Sciatic nerve (tissue), 2 donors: ENCODE measurements around the gene PRSS58. TPM values are rescaled to one million over a fixed set of nuclear protein-coding genes. Genes with fewer than 3 reads are reported as not detected.

Experiments used
- ATAC-seq: fragments of 200-7000 bp; cut with Tn5 transposase; one replicate; pipeline ENCODE4 v1.9.1; 2020; ENCODE audit warnings: mild to moderate bottlenecking, moderate library complexity
- DNase-seq: peaks from one replicate; pipeline ENCODE4 v3.0.0-alpha.2; 2020; ENCODE audit warnings: low spot score
- intact Hi-C: fragments of 100-400 bp; cut with DNase I; formaldehyde crosslinking; loops from one replicate; pipeline ENCODE4 v1.14.2; 2022
- total RNA-seq: library from RNA; stranded (reverse); fragmentation: NEBNext Ultra II Directional; extraction: Animal tissue kit (Norgen Biotek cat#: 25700); gene quantifications from one replicate; pipeline ENCODE4 v1.2.1, GENCODE V29; 2021
- donor health status: DM: no; HTN: no; CAD: no.
- donor health status: DM: no; HTN: no; CAD: no.

The PRSS58 gene
- total RNA-seq, 1 donor from 2014 or later: not detected

DNA sequence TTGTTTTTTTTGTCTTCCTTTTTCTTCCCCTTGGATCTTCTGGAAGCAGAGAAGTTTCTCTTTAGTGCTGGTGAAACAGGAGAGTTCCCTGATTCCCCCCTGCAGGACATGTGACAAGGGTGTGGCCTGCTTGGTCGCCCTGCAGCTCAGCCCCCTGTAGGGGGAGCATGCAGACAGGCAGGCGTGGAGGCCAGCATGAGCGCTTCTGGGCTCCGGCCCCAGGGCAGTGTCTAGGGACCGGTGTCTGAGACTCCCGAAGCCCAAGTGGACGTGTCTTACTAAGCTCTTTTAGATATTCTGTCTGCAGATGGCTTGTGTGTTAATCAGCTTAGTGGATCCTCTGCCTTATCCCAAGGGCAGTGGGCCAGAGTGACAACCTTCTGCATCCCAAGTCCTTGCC, 26.1 kb downstream of the PRSS58 start:
- DNase-seq: no peak
- no peak for ATAC-seq
- intact Hi-C loops: no loop called here

DNA sequence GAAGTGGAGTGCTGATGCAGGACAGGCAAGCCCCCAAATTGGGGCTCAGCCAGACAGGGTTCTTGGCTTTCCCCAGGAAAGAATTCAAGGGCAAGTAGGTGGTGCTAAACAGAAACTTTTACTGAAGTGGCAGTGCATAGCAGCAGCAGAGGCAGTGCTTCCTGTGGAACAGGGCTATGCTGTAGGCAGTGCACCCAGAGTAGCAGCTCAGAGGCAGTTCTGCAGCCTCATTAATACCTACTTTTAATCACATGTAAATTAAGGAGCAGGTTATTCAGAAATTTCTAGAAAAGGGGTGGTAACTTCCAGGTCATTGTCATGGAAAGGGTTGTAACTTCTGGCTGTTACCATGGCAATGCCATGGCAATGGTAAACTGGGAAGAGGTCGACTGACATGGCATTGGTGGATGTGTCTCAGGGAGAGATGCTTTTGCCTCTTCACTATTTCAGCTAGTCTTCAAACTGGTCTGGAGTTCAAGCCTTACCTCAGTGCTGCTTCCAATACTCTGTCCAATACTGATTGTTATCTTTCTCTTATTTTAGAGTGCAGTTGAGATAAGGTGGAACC, 29.2 kb downstream of the PRSS58 start:
- DNase-seq (no peak), ATAC-seq (no peak)
- intact Hi-C loops: no loop called here

Other genes starting within 250 kb of the PRSS58 start
- 2.9 TPM for gene MGAM2, start 146.3 kb downstream of the PRSS58 start, total RNA-seq